HepG2 (cell line): Measurements from ENCODE around the gene ADGRB3. TPM values are rescaled to one million over a fixed set of nuclear protein-coding genes. Genes with fewer than 3 reads are reported as not detected.

Experiments
- ATAC-seq: fragments of 200-7000 bp; cut with Tn5 transposase; 3 replicates; pipeline ENCODE4 v1.9.1; 2020; ENCODE audit warnings: mild to moderate bottlenecking, moderate library complexity
- BruUV-seq: library from RNA; stranded (reverse); fragments of 400-500 nt; replicated peaks from 2 replicates; lab custom pipeline; 2021; lab: Mats Ljungman, UMichigan
- CTCF ChIA-PET: fragments of 300-600 bp; formaldehyde crosslinking; extraction: SDS; loops from one replicate; lab custom pipeline; 2021; ENCODE audit warnings: low total read pairs, inconsistent platforms, low intra/inter-chr PET ratio; lab: Yijun Ruan, JAX
- POLR2A ChIA-PET: fragments of 350-600 bp; sonication (Branson Sonifier 250); formaldehyde crosslinking; loops from one replicate; lab custom pipeline; 2020; ENCODE audit warnings: antibody characterized with exemption, inconsistent platforms; lab: Yijun Ruan, JAX
- DNase-seq: peaks from one replicate; pipeline ENCODE4 v3.0.0-alpha.2; 2015; ENCODE audit warnings: low spot score
- FAIRE-seq: peaks from 3 replicates; lab custom pipeline; 2011; peaks lifted over from hg19 to GRCh38; lab: Jason Lieb, UNC
- H2AFZ ChIP-seq: one replicate; pipeline ENCODE4 v1.6.1; 2011; ENCODE audit warnings: low read length, inconsistent platforms
- H3K27ac ChIP-seq: fragments of 300-600 bp; 3 replicates; pipeline ENCODE4 v1.8.0; 2011; ENCODE audit warnings: mixed run types, mild to moderate bottlenecking, mixed read lengths, low read length, inconsistent platforms; ENCODE audit not compliant: insufficient read depth; ENCODE audit errors: extremely low read length
- H3K27me3 ChIP-seq, 2 experiments: fragments of 200-600 bp in 1 of 2; 2 replicates in 1 of 2; 3 replicates in 1 of 2; pipeline versions ENCODE4 v1.6.0 to v1.8.0; 2011; ENCODE audit warnings: low read length in 2 of 2, mild to moderate bottlenecking in 2 of 2, moderate library complexity in 2 of 2, inconsistent platforms in 1 of 2; ENCODE audit not compliant: insufficient read depth in 2 of 2, control insufficient read depth in 1 of 2
- H3K36me3 ChIP-seq, 2 experiments: fragments of 200-600 bp in 1 of 2; replicated peaks in 1 of 2; 2 replicates in 1 of 2; 3 replicates in 1 of 2; pipeline versions ENCODE4 v1.5.1 to v1.8.0; 2011; ENCODE audit warnings: low read length in 2 of 2, inconsistent platforms in 1 of 2; ENCODE audit not compliant: insufficient read depth in 2 of 2, control insufficient read depth in 1 of 2
- H3K4me1 ChIP-seq: 2 replicates; pipeline ENCODE4 v1.5.1; 2012; ENCODE audit warnings: low read length, inconsistent platforms; ENCODE audit not compliant: insufficient read depth
- H3K4me2 ChIP-seq: 2 replicates; pipeline ENCODE4 v1.6.0; 2011; ENCODE audit warnings: low read depth, low read length, inconsistent platforms
- H3K4me3 ChIP-seq, 3 experiments: fragments of 200-600 bp in 1 of 3; sonication (generic), shearing (Covaris generic) in 1 of 3; replicated peaks in 1 of 3; 2 replicates each; pipeline ENCODE4 v1.5.1; 2011 to 2016; ENCODE audit warnings: low read length in 3 of 3, inconsistent platforms in 2 of 3, low read depth in 2 of 3, mild to moderate bottlenecking in 2 of 3, control low read depth in 1 of 3, mixed read lengths in 1 of 3; ENCODE audit not compliant: insufficient read depth in 1 of 3
- H3K79me2 ChIP-seq: one replicate; pipeline ENCODE4 v1.6.1; 2011; ENCODE audit warnings: low read length, inconsistent platforms; ENCODE audit not compliant: insufficient read depth
- H3K9ac ChIP-seq: 2 replicates; pipeline ENCODE4 v1.6.0; 2011; ENCODE audit warnings: mild to moderate bottlenecking, low read depth, low read length, inconsistent platforms; ENCODE audit not compliant: insufficient read depth
- H3K9me3 ChIP-seq: 2 replicates; pipeline ENCODE4 v1.5.1; 2012; ENCODE audit warnings: mild to moderate bottlenecking, low read length
- H4K20me1 ChIP-seq: 2 replicates; pipeline ENCODE4 v1.6.0; 2011; ENCODE audit warnings: inconsistent platforms, mild to moderate bottlenecking, low read length, moderate library complexity; ENCODE audit not compliant: insufficient read depth
- ADNP ChIP-seq: sonication (generic); formaldehyde crosslinking; IDR thresholded peaks from 2 replicates; pipeline ENCODE4 v1.4.0; 2020; ENCODE audit warnings: missing genetic modification reagents
- CREM ChIP-seq, 2 experiments: sonication (generic) in 1 of 2; formaldehyde crosslinking in 1 of 2; IDR thresholded peaks; 2 replicates each; pipeline versions ENCODE4 v1.4.0 to v1.6.1; 2016 to 2020; ENCODE audit warnings: antibody characterized with exemption in 1 of 2, mild to moderate bottlenecking in 1 of 2, missing genetic modification reagents in 1 of 2
- ELF3 ChIP-seq: IDR thresholded peaks from 2 replicates; pipeline ENCODE4 v1.6.1; 2016; ENCODE audit warnings: missing genetic modification reagents, missing compliant biosample characterization
- FUBP1 ChIP-seq: sonication (generic); formaldehyde crosslinking; IDR thresholded peaks from 2 replicates; pipeline ENCODE4 v1.5.1; 2020; ENCODE audit warnings: missing genetic modification reagents, mild to moderate bottlenecking, borderline replicate concordance
- GPBP1L1 ChIP-seq: sonication (generic); formaldehyde crosslinking; IDR thresholded peaks from 2 replicates; pipeline ENCODE4 v1.5.0; 2020; ENCODE audit warnings: mild to moderate bottlenecking, missing genetic modification reagents
- GTF3A ChIP-seq: sonication (generic); formaldehyde crosslinking; conservative IDR thresholded peaks from 2 replicates; pipeline ENCODE4 v1.4.0; 2020; ENCODE audit warnings: mild to moderate bottlenecking, missing genetic modification reagents
- JDP2 ChIP-seq: sonication (generic); formaldehyde crosslinking; IDR thresholded peaks from 2 replicates; pipeline ENCODE4 v1.8.1; 2022; ENCODE audit warnings: missing genetic modification reagents, borderline replicate concordance
- KLF9 ChIP-seq: IDR thresholded peaks from 2 replicates; pipeline ENCODE4 v1.6.1; 2016; ENCODE audit warnings: low read depth
- MLLT10 ChIP-seq: sonication (generic); formaldehyde crosslinking; IDR thresholded peaks from 2 replicates; pipeline ENCODE4 v1.4.0; 2020; ENCODE audit warnings: missing genetic modification reagents
- NCOA5 ChIP-seq: sonication (generic); formaldehyde crosslinking; IDR thresholded peaks from 2 replicates; pipeline ENCODE4 v1.4.0; 2020; ENCODE audit warnings: missing genetic modification reagents
- NPAS2 ChIP-seq: sonication (generic); formaldehyde crosslinking; IDR thresholded peaks from 2 replicates; pipeline ENCODE4 v1.8.0; 2022; ENCODE audit warnings: mild to moderate bottlenecking, missing genetic modification reagents, borderline replicate concordance
- SOX13 ChIP-seq, 3 experiments: fragments of 450-650 bp in 1 of 3; sonication (generic) in 1 of 3; formaldehyde crosslinking in 1 of 3; IDR thresholded peaks in 2 of 3; conservative IDR thresholded peaks in 1 of 3; 2 replicates each; pipeline versions ENCODE4 v1.5.0 to v1.6.1; 2016 to 2020; ENCODE audit warnings: antibody characterized with exemption in 1 of 3, mild to moderate bottlenecking in 1 of 3, missing compliant biosample characterization in 1 of 3, missing genetic modification reagents in 1 of 3, moderate library complexity in 1 of 3
- UBTF ChIP-seq: sonication (generic); formaldehyde crosslinking; IDR thresholded peaks from 2 replicates; pipeline ENCODE4 v1.4.0; 2020; ENCODE audit warnings: mild to moderate bottlenecking, missing genetic modification reagents
- XBP1 ChIP-seq: sonication (generic); formaldehyde crosslinking; IDR thresholded peaks from 2 replicates; pipeline ENCODE4 v1.5.0; 2020; ENCODE audit warnings: missing genetic modification reagents
- ZNF678 ChIP-seq: sonication (generic); formaldehyde crosslinking; IDR thresholded peaks from 2 replicates; pipeline ENCODE4 v1.4.0; 2020; ENCODE audit warnings: mild to moderate bottlenecking, missing genetic modification reagents
- ZNF792 ChIP-seq: IDR thresholded peaks from 2 replicates; pipeline ENCODE4 v1.6.1; 2016
- WGBS: methylation state at CpG from one replicate; pipeline ENCODE4 v1.1.6; 2017; ENCODE audit warnings: low lambda C conversion rate; 5-methylcytosine and 5-hydroxymethylcytosine counted together
- in situ Hi-C: cut with HindIII; loops from 2 replicates; pipeline ENCODE4 v1.10.0; 2017; ENCODE audit warnings: low pct_unique_long_range_greater_than_20kb; ENCODE audit not compliant: extremely low pct_ligation_motif_present
- intact Hi-C: fragments of 100-400 bp; cut with micrococcal nuclease; formaldehyde crosslinking; loops from one replicate; pipeline ENCODE4 v1.10.0; 2022; ENCODE audit not compliant: unreplicated experiment
- polyA plus RNA-seq, 8 experiments: library from polyadenylated mRNA; depleted of rRNA in 3 of 8; stranded (reverse) in 7 of 8; unstranded in 1 of 8; fragments of >200 nt; fragmentation: Illumina TruSeq in 4 of 8; extraction: Trizol in 4 of 8; gene quantifications; 2 replicates each; pipeline versions ENCODE4 v1.2.1 to v1.2.3, GENCODE V29; 2011 to 2016; ENCODE audit warnings: low read depth in 4 of 8, missing spikeins in 1 of 8, mixed read lengths in 1 of 8; ENCODE audit not compliant: insufficient read depth in 1 of 8
- total RNA-seq, 5 experiments: library from RNA; depleted of rRNA; stranded (reverse); fragments of >200 nt; fragmentation: Illumina TruSeq; extraction: Trizol; gene quantifications; 2 replicates each; pipeline ENCODE4 v1.2.3, GENCODE V29; 2016; ENCODE audit warnings: low read depth in 1 of 5

The ADGRB3 gene
- total and polyA plus RNA-seq, 2 of the 13 experiments (the other 11 are each of a cell fraction or from before 2014, with no cell fraction given): not detected

GRCh38 chr6:68760941-68761676 is 126.0 kb downstream of the ADGRB3 start (continued):
- TF ChIP-seq ELF3 (CRISPR knock-in tag): no peak

- FAIRE-seq (no peak), ATAC-seq (no peak), DNase-seq (no peak)
- WGBS: 3% methylated on average over 2 of the region's 2 CpGs
- H2AFZ ChIP-seq: no peak overlapping the region
- H3K4me2 ChIP-seq: no peak overlapping the region
- CTCF ChIA-PET: no interaction called here
- H3K4me3 ChIP-seq: no peak overlapping the region
- POLR2A ChIA-PET: no interaction called here
- in situ Hi-C loops: no loop called here
- no TSS peak for BruUV-seq
- no peaks in the 10 kb centered on the region for H3K27me3 ChIP-seq
- H3K9me3 ChIP-seq: no peaks in the 10 kb centered on the region
- intact Hi-C loops: no loop called here
- no peaks in the 10 kb centered on the region for H4K20me1 ChIP-seq
- H3K4me1 ChIP-seq: no peaks in the 10 kb centered on the region
- H3K9ac ChIP-seq: no peak overlapping the region
- no peaks in the 10 kb centered on the region for H3K36me3 ChIP-seq
- H3K79me2 ChIP-seq: no peaks in the 10 kb centered on the region
- no peak overlapping the region for H3K27ac ChIP-seq
- no peak for TF ChIP-seq UBTF (CRISPR knock-in tag)
- TF ChIP-seq JDP2 (CRISPR knock-in tag): no peak
- TF ChIP-seq CREM (IDR thresholded peaks at IDR 0.05): no peak
- TF ChIP-seq CREM (CRISPR knock-in tag; IDR thresholded peaks at IDR 0.05): no peak
- TF ChIP-seq ADNP (CRISPR knock-in tag): no peak
- TF ChIP-seq NPAS2: no peak
- no peak for TF ChIP-seq ZNF678 (CRISPR knock-in tag)
- TF ChIP-seq GTF3A: no peak
- TF ChIP-seq XBP1: no peak
- TF ChIP-seq FUBP1: no peak
- no peak for TF ChIP-seq NCOA5 (CRISPR knock-in tag)
- TF ChIP-seq GPBP1L1 (CRISPR knock-in tag): no peak
- TF ChIP-seq KLF9 (CRISPR knock-in tag): no peak
- TF ChIP-seq MLLT10: no peak
- no peak for TF ChIP-seq ZNF792
- TF ChIP-seq SOX13 (IDR thresholded peaks at IDR 0.05): no peak
- no peak for TF ChIP-seq SOX13 (CRISPR knock-in tag; conservative IDR thresholded peaks at IDR 0.05 in 1 of 2, IDR thresholded peaks at IDR 0.05 in 1 of 2)
Observed at GRCh38 chr6:68761985-68762384, 126.9 kb downstream of the ADGRB3 start.
